SK-N-MC (cell line): ENCODE measurements around the gene ZBTB33.

Source experiments
- EZH2 ChIP-seq: fragments of 200-600 bp; sonication (generic); IDR thresholded peaks from one replicate; pipeline ENCODE4 v1.6.1; 2017; ENCODE audit warnings: antibody characterized with exemption
- FOXP2 ChIP-seq: optimal IDR thresholded peaks from 2 replicates; pipeline ENCODE3; 2011; ENCODE audit warnings: mild to moderate bottlenecking, moderate library complexity; ENCODE audit not compliant: insufficient read depth; ENCODE audit errors: extremely low read length, control extremely low read depth
- POLR2AphosphoS5 ChIP-seq: IDR thresholded peaks from 2 replicates; pipeline ENCODE4 v1.6.1; 2012; ENCODE audit warnings: mild to moderate bottlenecking, low read depth, low read length, borderline replicate concordance

DNA sequence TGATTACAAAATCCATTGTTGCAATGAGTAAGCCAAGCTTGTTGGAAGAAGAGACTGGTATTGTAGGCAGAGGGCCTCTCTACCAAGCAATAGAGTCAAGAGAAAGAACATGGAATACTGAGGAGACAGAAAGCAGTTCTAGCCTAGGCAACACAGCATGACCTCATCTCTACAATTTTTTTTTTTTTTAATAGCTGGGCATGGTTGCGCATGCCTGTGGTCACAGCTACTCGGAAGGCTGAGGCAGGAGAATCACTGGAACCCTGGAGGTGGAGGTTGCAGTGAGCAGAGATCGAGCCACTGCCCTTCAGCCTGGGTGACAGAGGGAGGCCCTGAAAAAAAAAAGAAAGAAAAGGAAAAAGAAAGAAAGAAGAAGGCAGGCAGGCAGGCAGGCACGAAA is 11.7 kb upstream of the ZBTB33 start:
- TF ChIP-seq EZH2, result no peak
- TF ChIP-seq POLR2AphosphoS5, result no peak
- TF ChIP-seq FOXP2, result no peak
